MM.1S (cell line): ENCODE results near the gene CMTR1.
"Not testable (repeated sequence)": the region's sequence is repeated elsewhere in the genome, so short reads cannot be mapped to it uniquely, and the experiment has no call there.

Experiments
- EZH2 ChIP-seq: fragments of 300-600 bp; sonication (generic); optimal IDR thresholded peaks from 2 replicates; pipeline ENCODE3; 2017; ENCODE audit warnings: low read depth, mild to moderate bottlenecking, antibody characterized with exemption, low read length, mixed read lengths
- EZH2phosphoT487 ChIP-seq: fragments of 300-600 bp; sonication (generic); IDR thresholded peaks from 2 replicates; pipeline ENCODE4 v1.6.1; 2018; ENCODE audit warnings: antibody characterized with exemption, low read length
- TF ChIP-seq, protein P1 (sequence below): fragments of 300-600 bp; sonication (generic); IDR thresholded peaks from 2 replicates; pipeline ENCODE4 v1.5.1; 2016; ENCODE audit warnings: antibody characterized with exemption, low read length, mixed read lengths

DNA sequence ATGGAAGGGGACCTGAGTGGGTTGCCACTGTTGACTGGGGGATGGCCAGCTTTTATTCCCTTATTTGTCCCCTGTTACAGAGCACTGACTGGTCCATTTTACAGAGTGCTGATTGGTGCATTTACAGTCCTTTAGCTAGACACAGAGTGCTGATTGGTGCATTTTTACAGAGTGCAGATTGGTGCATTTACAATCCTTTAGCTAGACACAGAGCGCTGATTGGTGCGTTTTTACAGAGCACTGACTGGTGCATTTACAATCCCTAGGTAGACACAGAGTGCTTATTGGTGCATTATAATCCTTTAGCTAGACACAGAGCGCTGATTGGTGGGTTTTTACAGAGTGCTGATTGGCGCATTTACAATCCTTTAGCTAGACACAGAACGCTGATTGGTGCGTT is 67.9 kb downstream of the CMTR1 start:
- TF ChIP-seq, protein P1, sequence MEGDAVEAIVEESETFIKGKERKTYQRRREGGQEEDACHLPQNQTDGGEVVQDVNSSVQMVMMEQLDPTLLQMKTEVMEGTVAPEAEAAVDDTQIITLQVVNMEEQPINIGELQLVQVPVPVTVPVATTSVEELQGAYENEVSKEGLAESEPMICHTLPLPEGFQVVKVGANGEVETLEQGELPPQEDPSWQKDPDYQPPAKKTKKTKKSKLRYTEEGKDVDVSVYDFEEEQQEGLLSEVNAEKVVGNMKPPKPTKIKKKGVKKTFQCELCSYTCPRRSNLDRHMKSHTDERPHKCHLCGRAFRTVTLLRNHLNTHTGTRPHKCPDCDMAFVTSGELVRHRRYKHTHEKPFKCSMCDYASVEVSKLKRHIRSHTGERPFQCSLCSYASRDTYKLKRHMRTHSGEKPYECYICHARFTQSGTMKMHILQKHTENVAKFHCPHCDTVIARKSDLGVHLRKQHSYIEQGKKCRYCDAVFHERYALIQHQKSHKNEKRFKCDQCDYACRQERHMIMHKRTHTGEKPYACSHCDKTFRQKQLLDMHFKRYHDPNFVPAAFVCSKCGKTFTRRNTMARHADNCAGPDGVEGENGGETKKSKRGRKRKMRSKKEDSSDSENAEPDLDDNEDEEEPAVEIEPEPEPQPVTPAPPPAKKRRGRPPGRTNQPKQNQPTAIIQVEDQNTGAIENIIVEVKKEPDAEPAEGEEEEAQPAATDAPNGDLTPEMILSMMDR = not testable (repeated sequence)
- TF ChIP-seq EZH2, EZH2phosphoT487: not testable (repeated sequence)
